IMR-90 (cell line): ENCODE results near the gene PRXL2B.

ENCODE experiments used
- BHLHE40 ChIP-seq: fragments of 150-350 bp; IDR thresholded peaks from 2 replicates; pipeline ENCODE4 v1.6.1; 2016; ENCODE audit warnings: mild to moderate bottlenecking, low read depth, low read length
- CEBPB ChIP-seq: IDR thresholded peaks from 2 replicates; pipeline ENCODE4 v1.6.1; 2012; ENCODE audit warnings: low read depth, low read length, improper control_type of control experiment
- CHD1 ChIP-seq: IDR thresholded peaks from 2 replicates; pipeline ENCODE4 v1.6.1; 2012; ENCODE audit warnings: low read depth, low read length, improper control_type of control experiment
- FOS ChIP-seq: fragments of 150-350 bp; IDR thresholded peaks from 2 replicates; pipeline ENCODE4 v1.6.1; 2016; ENCODE audit warnings: low read depth, low read length
- MXI1 ChIP-seq: IDR thresholded peaks from 2 replicates; pipeline ENCODE4 v1.6.1; 2012; ENCODE audit warnings: low read depth, mild to moderate bottlenecking, low read length, moderate library complexity, borderline replicate concordance
- POLR2A ChIP-seq: IDR thresholded peaks from 2 replicates; pipeline ENCODE4 v1.6.1; 2012; ENCODE audit warnings: mild to moderate bottlenecking, low read depth, low read length
- RAD21 ChIP-seq: IDR thresholded peaks from 2 replicates; pipeline ENCODE4 v1.6.1; 2012; ENCODE audit warnings: low read length, improper control_type of control experiment
- RCOR1 ChIP-seq: IDR thresholded peaks from 2 replicates; pipeline ENCODE4 v1.6.1; 2012; ENCODE audit warnings: mild to moderate bottlenecking, low read length, improper control_type of control experiment; ENCODE audit not compliant: insufficient replicate concordance
- RFX5 ChIP-seq: IDR thresholded peaks from 2 replicates; pipeline ENCODE4 v1.8.0; 2012; ENCODE audit warnings: low read depth, mild to moderate bottlenecking, low read length, moderate library complexity
- SMC3 ChIP-seq: fragments of 150-350 bp; IDR thresholded peaks from 2 replicates; pipeline ENCODE4 v1.6.1; 2016; ENCODE audit warnings: low read depth, mild to moderate bottlenecking, antibody characterized with exemption, low read length, moderate library complexity
- TF ChIP-seq, protein P1 (sequence below): conservative IDR thresholded peaks from 2 replicates; pipeline ENCODE4 v1.5.1; 2012; ENCODE audit warnings: mild to moderate bottlenecking, low read depth, low read length, improper control_type of control experiment
- TF ChIP-seq, protein P2 (sequence below): fragments of 150-350 bp; IDR thresholded peaks from 2 replicates; pipeline ENCODE4 v1.6.1; 2016; ENCODE audit warnings: low read depth, mild to moderate bottlenecking, low read length, moderate library complexity, borderline replicate concordance

DNA sequence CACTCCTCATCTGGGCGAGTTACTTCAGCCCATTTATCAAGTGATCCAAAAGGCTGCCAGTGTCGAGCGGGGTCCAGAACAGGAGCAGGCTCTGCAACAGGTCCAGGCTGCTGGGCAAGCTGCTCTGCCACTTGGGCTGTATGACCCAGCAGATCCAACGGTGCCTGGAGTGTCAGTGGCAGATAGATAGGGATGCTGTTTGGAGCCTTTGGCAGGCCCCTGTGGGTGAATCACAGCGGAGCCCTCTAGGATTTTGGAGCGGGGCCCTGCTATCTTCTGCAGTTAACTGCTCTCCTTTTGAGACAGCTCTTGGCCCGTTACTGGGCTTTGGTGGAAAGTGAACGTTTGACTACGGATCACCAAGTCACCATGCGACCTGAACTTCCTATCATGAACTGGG is 38.7 kb downstream of the PRXL2B start:
- TF ChIP-seq CEBPB (no peak), POLR2A (no peak), RAD21 (no peak), BHLHE40 (no peak), MXI1 (no peak), RFX5 (no peak), SMC3 (no peak), RCOR1 (no peak), CHD1 (no peak), FOS (no peak)
- TF ChIP-seq, protein P1, sequence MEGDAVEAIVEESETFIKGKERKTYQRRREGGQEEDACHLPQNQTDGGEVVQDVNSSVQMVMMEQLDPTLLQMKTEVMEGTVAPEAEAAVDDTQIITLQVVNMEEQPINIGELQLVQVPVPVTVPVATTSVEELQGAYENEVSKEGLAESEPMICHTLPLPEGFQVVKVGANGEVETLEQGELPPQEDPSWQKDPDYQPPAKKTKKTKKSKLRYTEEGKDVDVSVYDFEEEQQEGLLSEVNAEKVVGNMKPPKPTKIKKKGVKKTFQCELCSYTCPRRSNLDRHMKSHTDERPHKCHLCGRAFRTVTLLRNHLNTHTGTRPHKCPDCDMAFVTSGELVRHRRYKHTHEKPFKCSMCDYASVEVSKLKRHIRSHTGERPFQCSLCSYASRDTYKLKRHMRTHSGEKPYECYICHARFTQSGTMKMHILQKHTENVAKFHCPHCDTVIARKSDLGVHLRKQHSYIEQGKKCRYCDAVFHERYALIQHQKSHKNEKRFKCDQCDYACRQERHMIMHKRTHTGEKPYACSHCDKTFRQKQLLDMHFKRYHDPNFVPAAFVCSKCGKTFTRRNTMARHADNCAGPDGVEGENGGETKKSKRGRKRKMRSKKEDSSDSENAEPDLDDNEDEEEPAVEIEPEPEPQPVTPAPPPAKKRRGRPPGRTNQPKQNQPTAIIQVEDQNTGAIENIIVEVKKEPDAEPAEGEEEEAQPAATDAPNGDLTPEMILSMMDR: no peak
- TF ChIP-seq, protein P2, sequence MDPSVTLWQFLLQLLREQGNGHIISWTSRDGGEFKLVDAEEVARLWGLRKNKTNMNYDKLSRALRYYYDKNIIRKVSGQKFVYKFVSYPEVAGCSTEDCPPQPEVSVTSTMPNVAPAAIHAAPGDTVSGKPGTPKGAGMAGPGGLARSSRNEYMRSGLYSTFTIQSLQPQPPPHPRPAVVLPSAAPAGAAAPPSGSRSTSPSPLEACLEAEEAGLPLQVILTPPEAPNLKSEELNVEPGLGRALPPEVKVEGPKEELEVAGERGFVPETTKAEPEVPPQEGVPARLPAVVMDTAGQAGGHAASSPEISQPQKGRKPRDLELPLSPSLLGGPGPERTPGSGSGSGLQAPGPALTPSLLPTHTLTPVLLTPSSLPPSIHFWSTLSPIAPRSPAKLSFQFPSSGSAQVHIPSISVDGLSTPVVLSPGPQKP: no peak
